Progenitor cell of endocrine pancreas (in vitro differentiated cells): ENCODE results near the gene MRPL36. TPM values are rescaled to one million over a fixed set of nuclear protein-coding genes. Genes with fewer than 3 reads are reported as not detected.

Experiments used
- DNase-seq: peaks from one replicate; pipeline ENCODE4 v3.0.0; 2021; ENCODE audit warnings: low spot score; ENCODE audit not compliant: unreplicated experiment
- H3K27ac Mint-ChIP-seq: 2 replicates; pipeline ENCODE4 v1.8.0; 2021; ENCODE audit warnings: mild to moderate bottlenecking, moderate library complexity, mixed read lengths
- H3K27me3 Mint-ChIP-seq: 2 replicates; pipeline ENCODE4 v1.8.0; 2021; ENCODE audit warnings: mixed read lengths
- H3K36me3 Mint-ChIP-seq: 2 replicates; pipeline ENCODE4 v1.8.0; 2022; ENCODE audit warnings: mixed read lengths; ENCODE audit not compliant: insufficient read depth
- H3K4me1 Mint-ChIP-seq: 2 replicates; pipeline ENCODE4 v1.8.0; 2021; ENCODE audit warnings: low read depth, mixed read lengths
- H3K4me3 Mint-ChIP-seq: 2 replicates; pipeline ENCODE4 v1.8.0; 2021; ENCODE audit warnings: low read depth, mild to moderate bottlenecking, moderate library complexity, mixed read lengths
- H3K9me3 Mint-ChIP-seq: 2 replicates; pipeline ENCODE4 v1.8.0; 2021; ENCODE audit warnings: low read depth, mixed read lengths
- CTCF ChIP-seq: fragments of 200-600 bp; sonication (generic); IDR thresholded peaks from one replicate; pipeline ENCODE4 v1.5.0; 2021; ENCODE audit warnings: antibody characterized with exemption, mild to moderate bottlenecking; ENCODE audit not compliant: unreplicated experiment
- total RNA-seq: library from RNA; stranded (reverse); gene quantifications from 2 replicates; pipeline ENCODE4 v1.2.1, GENCODE V29; 2021

The MRPL36 gene
- total RNA-seq, 1 donor from 2014 or later, result 40.5 TPM

- H3K27ac Mint-ChIP-seq, result no peak overlapping the region
- H3K9me3 Mint-ChIP-seq, result peaks cover 6% of the 10 kb centered on the region
- H3K4me3 Mint-ChIP-seq, result no peak overlapping the region
- H3K4me1 Mint-ChIP-seq, result peaks cover 10% of the 10 kb centered on the region
- no peak for TF ChIP-seq CTCF
- peaks cover 18% of the 10 kb centered on the region for H3K27me3 Mint-ChIP-seq
- no peak for DNase-seq
- no peaks in the 10 kb centered on the region for H3K36me3 Mint-ChIP-seq
Measured at GRCh38 chr5:1758574-1758973, 41.1 kb downstream of the MRPL36 start.

- Mint-ChIP-seq H3K27me3 (peaks cover 16% of the 10 kb centered on the region), H3K9me3 (peaks cover 6% of the 10 kb centered on the region), H3K4me3 (no peak overlapping the region), H3K27ac (no peak overlapping the region), H3K4me1 (peaks cover 10% of the 10 kb centered on the region), H3K36me3 (no peaks in the 10 kb centered on the region)
- TF ChIP-seq CTCF, result no peak
- DNase-seq, result no peak
Measured at GRCh38 chr5:1757511-1757910, 42.1 kb downstream of the MRPL36 start.

GRCh38 chr5:1756481-1756880 lies 43.2 kb downstream of the MRPL36 start:
- no peak for DNase-seq
- Mint-ChIP-seq H3K36me3 (no peaks in the 10 kb centered on the region), H3K27me3 (peaks cover 11% of the 10 kb centered on the region), H3K4me1 (peaks cover 10% of the 10 kb centered on the region), H3K9me3 (peaks cover 6% of the 10 kb centered on the region), H3K4me3 (no peak overlapping the region), H3K27ac (no peak overlapping the region)
- no peak for TF ChIP-seq CTCF

GRCh38 chr5:1755321-1755949 lies 44.2 kb downstream of the MRPL36 start:
- DNase-seq, result no peak
- no peaks in the 10 kb centered on the region for H3K36me3 Mint-ChIP-seq
- no peak for TF ChIP-seq CTCF
- H3K27ac Mint-ChIP-seq, result no peak overlapping the region
- H3K4me3 Mint-ChIP-seq, result no peak overlapping the region
- H3K4me1 Mint-ChIP-seq, result peaks cover 10% of the 10 kb centered on the region
- peaks cover 9% of the 10 kb centered on the region for H3K27me3 Mint-ChIP-seq
- H3K9me3 Mint-ChIP-seq, result peaks cover 6% of the 10 kb centered on the region

GRCh38 chr5:1754531-1755220 lies 45.0 kb downstream of the MRPL36 start:
- Mint-ChIP-seq H3K9me3 (peaks cover 6% of the 10 kb centered on the region), H3K27ac (no peak overlapping the region), H3K4me3 (no peak overlapping the region), H3K4me1 (peaks cover 10% of the 10 kb centered on the region), H3K36me3 (no peaks in the 10 kb centered on the region), H3K27me3 (peaks cover 9% of the 10 kb centered on the region)
- TF ChIP-seq CTCF, result no peak
- DNase-seq, result no peak
